GM18907 (cell line): ENCODE measurements around the gene HNRNPC.
"Not testable (repeated sequence)": the region's sequence is repeated elsewhere in the genome, so short reads cannot be mapped to it uniquely, and the experiment has no call there.

ENCODE experiments used
- ATAC-seq: cut with Tn5 transposase; IDR thresholded peaks from one replicate; pipeline ENCODE4 v1.9.1; 2021; ENCODE audit warnings: mild to moderate bottlenecking, moderate library complexity; ENCODE audit not compliant: unreplicated experiment

The HNRNPC gene

GRCh38 chr14:21248338-21248737 is 20.9 kb downstream of the HNRNPC start:
- no peak for ATAC-seq

DNA sequence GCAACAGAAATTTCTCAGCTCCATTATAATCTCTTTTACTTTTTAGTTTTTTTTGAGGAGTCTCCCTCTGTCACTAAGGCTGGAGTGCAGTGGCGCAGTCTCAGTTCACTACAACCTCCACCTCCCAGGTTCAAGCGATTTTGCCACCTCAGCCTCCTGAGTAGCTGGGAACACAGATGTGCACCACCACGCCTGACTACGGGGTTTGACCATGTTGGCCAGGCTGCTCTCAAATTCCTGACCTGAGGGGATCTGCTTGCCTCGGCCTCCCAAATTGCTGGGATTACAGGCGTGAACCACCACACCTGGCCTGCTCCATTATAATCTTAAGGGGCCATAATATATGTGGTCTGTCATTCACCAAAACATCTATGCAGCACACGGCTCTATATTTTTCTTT is 23.4 kb downstream of the HNRNPC start:
- no peak for ATAC-seq

GRCh38 chr14:21244544-21244943 is 24.7 kb downstream of the HNRNPC start:
- ATAC-seq = no peak

GRCh38 chr14:21241218-21241819 is 27.9 kb downstream of the HNRNPC start:
- ATAC-seq = no peak

DNA sequence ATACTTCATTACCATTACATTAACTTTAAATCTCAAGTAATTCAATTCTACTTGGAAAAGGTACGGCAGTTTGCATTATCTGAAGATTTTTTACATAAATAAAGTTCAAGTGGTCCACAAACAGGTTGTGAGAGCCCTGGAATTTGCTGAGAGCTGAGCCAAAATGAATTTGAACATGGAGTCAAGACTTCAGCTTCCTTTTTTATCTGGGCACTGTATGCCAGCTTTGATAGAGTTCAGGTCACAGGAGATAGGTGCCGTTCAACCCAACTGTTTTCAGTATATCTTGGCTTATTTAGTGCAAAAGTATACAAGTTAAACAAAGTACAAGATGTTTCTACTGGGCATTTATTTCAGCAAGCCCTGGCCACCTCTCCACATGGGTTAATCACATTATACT is 28.8 kb downstream of the HNRNPC start:
- no peak for ATAC-seq

DNA sequence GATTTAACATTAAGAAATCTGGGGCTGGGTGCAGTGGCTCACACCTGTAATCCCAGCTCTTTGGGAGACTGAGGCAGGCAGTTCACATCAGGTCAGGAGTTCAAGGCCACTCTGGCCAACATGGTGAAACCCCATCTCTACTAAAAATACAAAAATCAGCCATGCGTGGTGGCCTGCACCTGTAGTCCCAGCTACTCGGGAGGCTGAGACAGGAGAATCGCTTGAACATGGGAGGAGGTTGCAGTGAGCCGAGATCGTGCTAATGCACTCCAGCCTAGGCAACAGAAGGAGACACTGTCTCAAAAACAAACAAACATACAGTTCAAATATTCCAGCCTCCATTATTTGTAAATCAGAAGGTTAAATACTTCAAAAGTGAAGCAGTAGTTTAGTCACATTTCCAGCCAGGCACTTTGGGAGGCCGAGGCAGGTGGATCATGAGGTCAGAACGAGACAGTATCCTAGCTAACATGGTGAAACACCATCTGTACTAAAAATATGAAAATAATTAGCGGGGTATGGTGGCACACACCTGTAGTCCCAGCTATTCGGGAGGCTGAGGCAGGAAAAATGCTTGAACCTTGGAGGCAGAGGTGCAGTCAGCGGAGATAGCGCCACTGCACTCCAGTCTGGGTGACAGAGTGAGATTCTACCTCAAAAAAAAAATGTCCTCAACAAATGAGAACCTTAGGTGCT is 30.3 kb downstream of the HNRNPC start:
- ATAC-seq = no peak

DNA sequence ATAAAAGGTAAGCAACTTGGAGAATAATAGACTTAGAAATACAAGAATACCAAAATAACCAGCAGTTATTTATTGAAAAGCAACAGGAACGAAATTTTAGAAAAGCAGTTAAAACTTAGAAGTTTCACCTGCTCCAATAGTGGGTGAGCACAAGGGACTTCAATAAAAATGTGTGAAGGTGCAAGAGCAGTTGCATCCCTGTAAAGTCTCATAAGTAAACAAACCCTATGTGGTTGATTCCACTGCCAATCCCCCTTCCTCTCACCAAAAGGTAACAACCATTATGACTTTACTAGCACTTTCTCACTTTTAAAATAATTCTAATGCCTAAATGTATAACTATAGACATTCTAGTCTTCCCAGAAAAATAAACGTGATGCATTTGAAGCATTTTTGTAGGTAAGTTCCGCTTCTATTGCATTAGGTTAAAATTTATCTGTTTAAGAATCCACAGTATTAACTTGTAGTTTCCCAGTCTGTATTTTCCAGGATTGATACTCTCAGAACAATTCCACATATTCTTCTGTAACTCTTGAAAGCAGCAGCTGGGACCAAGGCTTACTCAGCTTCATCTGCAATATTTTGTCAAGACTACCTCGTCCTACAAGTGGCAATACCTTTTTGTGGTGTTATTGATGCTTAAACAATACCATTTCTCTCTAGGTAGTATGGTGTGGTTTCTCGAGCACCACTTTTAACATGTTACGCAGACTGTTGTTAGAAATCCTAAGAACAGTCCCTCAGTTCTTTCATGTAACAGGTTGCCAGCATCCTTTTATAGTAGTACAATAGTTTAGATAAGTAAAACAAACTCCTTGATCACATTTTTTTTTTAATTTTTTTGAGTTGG is 32.1 kb downstream of the HNRNPC start:
- ATAC-seq = no peak

DNA sequence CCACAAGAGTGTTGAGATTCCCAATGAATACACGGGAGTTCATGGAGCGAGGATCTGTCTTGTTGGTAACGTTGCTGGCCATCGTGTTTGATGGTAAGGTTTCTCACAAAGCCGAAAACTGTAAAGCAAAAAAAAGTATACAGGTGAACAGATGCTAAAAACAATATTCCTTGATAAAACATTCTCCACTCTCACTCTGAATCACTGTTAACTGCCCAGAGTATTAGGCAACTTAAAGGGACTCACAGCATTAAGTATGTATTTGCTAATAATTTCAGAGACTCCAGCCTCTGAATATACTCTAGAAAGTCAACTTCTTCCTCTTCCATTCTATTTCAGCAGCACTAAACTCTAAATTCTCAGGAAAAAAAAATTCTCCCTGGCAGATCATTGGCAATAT is 35.1 kb downstream of the HNRNPC start:
- no peak for ATAC-seq

DNA sequence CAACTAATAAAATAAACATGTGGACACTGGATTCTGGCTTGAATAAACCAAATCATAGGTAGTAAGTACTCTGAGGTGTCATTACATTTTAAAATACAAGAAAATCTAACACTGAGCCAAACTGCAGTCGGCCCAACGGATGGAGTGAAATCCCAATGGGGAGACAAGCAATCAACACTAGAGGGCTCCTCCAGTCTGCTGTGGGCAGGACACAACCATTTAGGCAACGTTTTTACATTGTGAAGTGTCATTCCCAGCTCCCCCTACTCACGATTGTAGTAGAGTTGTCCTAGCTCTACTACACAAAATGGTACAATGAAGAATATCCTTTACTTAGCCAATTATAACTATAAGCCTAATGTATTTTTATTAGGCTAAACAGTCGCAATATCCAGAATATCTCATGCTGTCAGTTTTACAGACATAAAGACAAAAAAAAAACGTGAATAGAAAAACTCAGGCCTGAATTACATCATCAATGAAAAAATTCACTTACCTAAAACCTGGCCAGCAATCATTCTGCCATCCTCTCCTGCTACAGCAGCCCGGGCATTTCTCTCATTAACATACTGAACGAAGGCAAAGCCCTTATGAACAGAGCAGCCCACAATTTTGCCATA is 35.7 kb downstream of the HNRNPC start:
- no peak for ATAC-seq

GRCh38 chr14:21231020-21231652 is 38.1 kb downstream of the HNRNPC start:
- ATAC-seq = no peak

DNA sequence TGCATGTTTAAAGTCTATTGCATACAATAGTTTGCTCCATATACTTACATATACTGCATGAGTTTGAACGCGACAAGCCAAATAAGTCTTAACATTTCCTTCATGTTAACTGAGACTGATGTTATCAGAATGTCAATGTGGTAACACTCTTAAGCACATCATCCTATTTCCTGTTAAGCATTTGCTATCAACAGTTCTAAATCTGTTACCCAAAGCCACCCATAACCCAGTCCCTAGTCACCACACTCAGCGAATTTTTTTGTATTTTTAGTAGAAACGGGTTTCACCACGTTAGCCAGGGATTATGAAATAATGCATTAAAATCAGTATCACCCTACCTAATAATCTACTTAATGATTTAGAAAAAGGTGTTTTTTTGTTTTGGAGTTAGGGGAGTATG is 39.4 kb downstream of the HNRNPC start:
- ATAC-seq = no peak

DNA sequence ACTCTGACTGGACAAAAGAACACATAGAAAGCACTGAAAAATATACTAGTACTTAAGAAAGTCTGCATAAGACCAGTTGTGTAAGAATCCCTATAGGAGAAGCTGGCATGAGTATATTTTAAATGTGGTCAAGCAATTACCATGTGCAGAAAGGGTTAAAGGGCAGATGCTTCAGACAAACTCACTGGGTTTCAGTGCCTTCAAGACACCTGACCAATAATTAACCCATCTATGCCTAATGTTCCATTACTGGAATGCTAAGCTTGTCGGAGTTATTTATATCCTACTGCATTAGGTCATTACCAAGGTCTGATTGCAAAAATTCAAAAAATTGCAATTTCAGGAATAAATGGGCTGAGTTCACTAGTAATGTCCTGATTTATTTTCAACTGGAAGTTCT is 41.3 kb downstream of the HNRNPC start:
- ATAC-seq = no peak

DNA sequence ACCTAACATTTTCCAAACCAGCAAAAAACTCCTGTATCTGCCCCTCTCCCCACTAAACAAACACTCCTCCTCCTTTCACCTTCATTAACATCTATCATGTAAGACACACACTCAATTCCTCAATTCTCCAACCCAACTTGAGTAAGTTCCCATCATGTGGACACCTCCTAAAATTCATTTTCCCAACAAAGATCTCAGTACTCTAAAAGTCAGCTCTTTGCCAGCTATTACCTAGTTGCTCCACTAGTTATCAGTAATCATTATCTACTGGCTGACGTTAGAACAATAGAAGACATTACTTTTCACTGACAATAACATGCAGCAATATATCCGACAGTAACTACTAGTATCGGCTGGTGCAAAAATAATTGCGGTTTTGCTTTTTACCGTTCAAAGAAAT is 42.1 kb downstream of the HNRNPC start:
- ATAC-seq = no peak

- no peak for ATAC-seq
Observed at GRCh38 chr14:21226467-21226866, 42.8 kb downstream of the HNRNPC start.

DNA sequence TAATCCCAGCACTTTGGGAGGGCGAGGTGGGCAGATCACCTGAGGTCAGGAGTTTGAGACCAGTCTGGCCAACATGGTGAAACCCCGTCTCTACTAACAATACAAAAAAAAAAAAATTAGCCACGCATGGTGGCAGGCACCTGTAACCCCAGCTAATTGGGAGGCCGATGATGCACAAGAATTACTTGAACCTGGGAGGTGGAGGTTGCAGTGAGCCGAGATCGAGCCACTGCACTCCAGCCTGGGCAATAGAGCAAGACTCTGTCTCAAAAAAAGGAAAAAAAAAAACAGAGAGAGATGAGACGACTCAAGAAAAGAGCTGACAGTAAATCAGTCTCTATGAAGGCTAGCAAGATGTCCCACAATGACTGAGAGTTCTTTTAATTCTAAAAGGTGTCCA is 44.1 kb downstream of the HNRNPC start:
- not testable (repeated sequence) for ATAC-seq

DNA sequence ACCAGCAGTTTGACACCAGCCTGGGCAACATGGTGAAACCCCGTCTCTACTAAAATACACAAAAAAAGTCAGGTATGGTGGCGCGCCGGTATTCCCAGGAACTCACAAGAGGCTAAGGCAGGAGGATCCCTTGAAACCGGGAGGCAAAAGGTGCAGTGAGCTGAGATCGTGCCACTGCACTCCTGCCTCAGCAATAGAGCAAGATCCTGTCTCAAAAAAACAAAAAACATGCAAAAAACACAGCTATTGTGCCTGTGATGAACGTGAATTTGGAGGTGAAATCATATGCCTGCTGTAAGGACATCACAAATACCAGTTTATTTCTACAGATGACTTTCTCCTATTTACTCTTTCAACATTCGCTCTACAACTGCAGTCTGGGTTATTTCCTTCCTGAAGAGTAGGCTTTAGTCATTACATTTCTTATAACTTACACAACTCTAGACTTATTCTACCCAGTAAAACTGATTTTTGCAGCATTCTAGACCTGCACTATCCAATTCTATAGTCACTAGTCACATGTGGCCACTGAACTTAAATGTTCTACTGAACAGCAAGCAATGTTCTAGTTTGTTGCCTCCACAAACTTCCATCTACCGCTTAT is 48.3 kb downstream of the HNRNPC start:
- no peak for ATAC-seq

- ATAC-seq = no peak
Observed at GRCh38 chr14:21219561-21220111, 49.6 kb downstream of the HNRNPC start.

- no peak for ATAC-seq
Observed at GRCh38 chr14:21219120-21219519, 50.1 kb downstream of the HNRNPC start.

DNA sequence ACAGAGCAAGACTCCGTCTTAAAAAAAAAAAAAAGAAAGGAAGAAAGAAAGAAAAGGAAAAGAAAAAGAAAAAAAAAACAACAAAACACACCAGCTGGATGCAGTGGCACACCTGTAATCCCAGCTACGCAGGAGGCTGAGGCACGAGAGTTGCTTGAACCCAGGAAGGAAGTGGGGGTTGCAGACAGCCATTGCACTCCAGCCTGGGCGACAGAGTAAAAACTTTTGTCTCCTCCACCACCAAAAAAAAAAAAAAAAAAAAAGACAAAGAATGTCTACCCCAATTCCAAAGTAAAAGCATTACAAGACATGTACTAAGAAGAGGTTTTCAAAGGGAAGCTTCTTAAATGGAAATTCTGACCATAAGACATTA is 53.4 kb downstream of the HNRNPC start:
- ATAC-seq = no peak

DNA sequence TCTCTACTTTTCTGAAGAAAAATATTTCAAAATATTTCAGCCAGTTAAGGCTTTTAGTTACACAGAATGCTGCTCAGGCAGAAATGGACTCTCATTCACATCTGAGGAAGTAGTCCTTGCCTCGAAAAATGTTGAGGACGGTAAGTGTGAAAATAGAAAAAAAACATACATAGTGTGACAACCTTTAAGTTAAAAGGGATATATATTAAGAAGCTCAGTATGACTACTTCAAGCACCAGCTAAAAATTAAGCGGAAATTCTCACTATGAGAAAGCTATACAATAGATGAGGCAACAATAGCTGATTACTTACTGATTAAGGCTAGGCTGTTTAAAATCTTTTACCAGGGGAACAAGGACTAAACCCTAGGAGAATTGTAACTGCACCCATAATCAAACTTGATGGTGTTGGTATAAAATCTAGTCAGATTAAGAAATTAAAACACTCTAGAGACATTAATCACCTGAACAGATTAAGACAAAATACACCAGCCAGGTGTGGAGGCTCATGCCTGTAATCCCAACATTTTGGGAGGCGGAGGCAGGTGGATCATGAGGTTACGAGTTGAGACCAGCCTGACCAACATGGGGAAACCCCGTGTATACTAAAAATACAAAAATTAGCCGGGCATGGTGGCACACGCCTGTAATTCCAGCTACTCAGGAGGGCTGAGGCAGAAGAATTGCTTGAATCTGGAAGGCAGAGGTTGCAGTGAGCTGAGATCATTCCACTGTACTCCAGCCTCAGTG is 53.9 kb downstream of the HNRNPC start:
- no peak for ATAC-seq
